Keratinocyte (primary cell): ENCODE results near the gene FMN1. TPM values are rescaled to one million over a fixed set of nuclear protein-coding genes. Genes with fewer than 3 reads are reported as not detected.

Experiments used
- DNase-seq: peaks from one replicate; pipeline ENCODE4 v3.0.0-alpha.2; 2011; ENCODE audit warnings: low read depth, missing footprints, low spot score
- FAIRE-seq: peaks from 2 replicates; lab custom pipeline; 2011; peaks lifted over from hg19 to GRCh38; lab: Jason Lieb, UNC
- H2AFZ ChIP-seq: 2 replicates; pipeline ENCODE4 v1.6.0; 2012; ENCODE audit warnings: low read length, control low read depth, inconsistent platforms; ENCODE audit not compliant: control insufficient read depth
- H3K27ac ChIP-seq: 2 replicates; pipeline ENCODE4 v1.5.1; 2011; ENCODE audit warnings: low read length; ENCODE audit not compliant: control insufficient read depth, insufficient read depth
- H3K27me3 ChIP-seq: 3 replicates; pipeline ENCODE4 v1.6.0; 2011; ENCODE audit warnings: low read length; ENCODE audit not compliant: control insufficient read depth, insufficient read depth; ENCODE audit errors: extremely low read depth
- H3K36me3 ChIP-seq, 2 experiments: 2 replicates in 1 of 2; 3 replicates in 1 of 2; pipeline ENCODE4 v1.5.1; 2011; ENCODE audit warnings: low read length in 2 of 2, mild to moderate bottlenecking in 1 of 2; ENCODE audit not compliant: control insufficient read depth in 2 of 2, insufficient read depth in 2 of 2; ENCODE audit errors: extremely low read depth in 1 of 2
- H3K4me1 ChIP-seq: 3 replicates; pipeline ENCODE4 v1.5.1; 2011; ENCODE audit warnings: low read length; ENCODE audit not compliant: control insufficient read depth, insufficient read depth; ENCODE audit errors: extremely low read depth
- H3K4me2 ChIP-seq: 3 replicates; pipeline ENCODE4 v1.6.0; 2011; ENCODE audit warnings: low read depth, low read length; ENCODE audit not compliant: control insufficient read depth, insufficient read depth; ENCODE audit errors: extremely low read depth
- H3K4me3 ChIP-seq, 3 experiments: fragments of 200-600 bp in 1 of 3; sonication (generic) in 1 of 3; 2 replicates in 2 of 3; 3 replicates in 1 of 3; pipeline ENCODE4 v1.5.1; 2011 to 2016; ENCODE audit warnings: low read length in 3 of 3, mild to moderate bottlenecking in 3 of 3, control low read depth in 2 of 3, inconsistent platforms in 1 of 3, low read depth in 1 of 3, mixed read lengths in 1 of 3, mixed run types in 1 of 3, moderate library complexity in 1 of 3; ENCODE audit not compliant: control insufficient read depth in 2 of 3, insufficient read depth in 2 of 3; ENCODE audit errors: extremely low read depth in 1 of 3
- H3K79me2 ChIP-seq: 2 replicates; pipeline ENCODE4 v1.6.0; 2012; ENCODE audit warnings: low read length; ENCODE audit not compliant: control insufficient read depth, insufficient read depth
- H3K9ac ChIP-seq: 3 replicates; pipeline ENCODE4 v1.6.0; 2011; ENCODE audit warnings: low read length; ENCODE audit not compliant: control insufficient read depth, insufficient read depth; ENCODE audit errors: extremely low read depth
- H3K9me1 ChIP-seq: 3 replicates; pipeline ENCODE4 v1.6.0; 2011; ENCODE audit warnings: low read length; ENCODE audit not compliant: control insufficient read depth, insufficient read depth; ENCODE audit errors: extremely low read depth
- H3K9me3 ChIP-seq: 2 replicates; pipeline ENCODE4 v1.5.1; 2012; ENCODE audit warnings: low read depth, low read length; ENCODE audit not compliant: control insufficient read depth
- H4K20me1 ChIP-seq: 3 replicates; pipeline ENCODE4 v1.6.0; 2011; ENCODE audit warnings: low read length; ENCODE audit not compliant: control insufficient read depth, insufficient read depth; ENCODE audit errors: extremely low read depth
- CTCF ChIP-seq, 3 experiments: IDR thresholded peaks in 1 of 3; conservative IDR thresholded peaks in 1 of 3; optimal IDR thresholded peaks in 1 of 3; 2 replicates in 2 of 3; 3 replicates in 1 of 3; pipeline versions ENCODE3 to v1.5.1; 2011; ENCODE audit warnings: low read length in 3 of 3, mild to moderate bottlenecking in 3 of 3, moderate library complexity in 2 of 3, control low read depth in 1 of 3, inconsistent platforms in 1 of 3; ENCODE audit not compliant: insufficient read depth in 2 of 3; ENCODE audit errors: extremely low read depth in 1 of 3
- EZH2 ChIP-seq: IDR thresholded peaks from one replicate; pipeline ENCODE4 v1.6.1; 2012; ENCODE audit warnings: inconsistent platforms, mild to moderate bottlenecking, low read length, moderate library complexity
- dilution Hi-C: fragments of 300-500 bp; cut with MboI; formaldehyde crosslinking; loops from one replicate; pipeline ENCODE4 v1.7.0; 2020; ENCODE audit warnings: low sequenced_read_pairs; ENCODE audit not compliant: extremely low pct_ligation_motif_present
- polyA plus RNA-seq, 5 experiments: library from polyadenylated mRNA; depleted of rRNA in 3 of 5; stranded (reverse) in 3 of 5; stranded (forward) in 1 of 5; unstranded in 1 of 5; fragments of >200 nt; gene quantifications; 1 replicate in 1 of 5; 2 replicates in 3 of 5; 3 replicates in 1 of 5; pipeline versions ENCODE4 v1.2.1 to v1.2.3, GENCODE V29; 2011 to 2012; ENCODE audit warnings: missing spikeins in 2 of 5, low read depth in 1 of 5, low replicate concordance in 1 of 5

The FMN1 gene
- polyA plus RNA-seq, 1 donor (not counting 4 experiments of a cell fraction or from before 2014, with no cell fraction given): 0.71 TPM

- Histone ChIP-seq H3K27ac (no peak overlapping the region), H3K4me3 (no peak overlapping the region), H3K9ac (no peak overlapping the region), H2AFZ (no peak overlapping the region), H3K9me1 (no peaks in the 10 kb centered on the region), H3K36me3 (no peaks in the 10 kb centered on the region), H3K27me3 (peaks cover 2% of the 10 kb centered on the region), H3K79me2 (no peaks in the 10 kb centered on the region), H3K4me1 (peaks cover 10% of the 10 kb centered on the region), H3K9me3 (no peaks in the 10 kb centered on the region), H4K20me1 (no peaks in the 10 kb centered on the region), H3K4me2 (no peak overlapping the region)
- TF ChIP-seq EZH2: no peak
- no peak for TF ChIP-seq CTCF (optimal IDR thresholded peaks at IDR 0.05 in 1 of 3, IDR thresholded peaks at IDR 0.05 in 1 of 3, conservative IDR thresholded peaks at IDR 0.05 in 1 of 3; ENCODE audit: extremely low read depth in 1 of 3, insufficient read depth in 2 of 3, low read length in 3 of 3)
- no peak for DNase-seq
- FAIRE-seq: no peak
- dilution Hi-C loops: no loop called here
Observed at GRCh38 chr15:32739522-32740063, 454.9 kb downstream of the FMN1 start.

GRCh38 chr15:32738666-32739065 lies 455.8 kb downstream of the FMN1 start:
- no peaks in the 10 kb centered on the region for H3K79me2 ChIP-seq
- FAIRE-seq (no peak), DNase-seq (no peak)
- H3K9me3 ChIP-seq: no peaks in the 10 kb centered on the region
- H3K27me3 ChIP-seq: peaks cover 2% of the 10 kb centered on the region
- H3K4me2 ChIP-seq: no peak overlapping the region
- H2AFZ ChIP-seq: no peak overlapping the region
- no peak overlapping the region for H3K9ac ChIP-seq
- H3K4me1 ChIP-seq: peaks cover 6% of the 10 kb centered on the region
- TF ChIP-seq EZH2 (no peak), CTCF (optimal IDR thresholded peaks at IDR 0.05 in 1 of 3, IDR thresholded peaks at IDR 0.05 in 1 of 3, conservative IDR thresholded peaks at IDR 0.05 in 1 of 3; ENCODE audit: extremely low read depth in 1 of 3, insufficient read depth in 2 of 3, low read length in 3 of 3) (no peak)
- no peaks in the 10 kb centered on the region for H3K9me1 ChIP-seq
- no peak overlapping the region for H3K27ac ChIP-seq
- H3K4me3 ChIP-seq: no peak overlapping the region
- dilution Hi-C loops: no loop called here
- H3K36me3 ChIP-seq: no peaks in the 10 kb centered on the region
- no peaks in the 10 kb centered on the region for H4K20me1 ChIP-seq
